GM18868 (cell line): Measurements from ENCODE around the gene PGBD1.

Experiments
- ATAC-seq: cut with Tn5 transposase; IDR thresholded peaks from one replicate; pipeline ENCODE4 v1.9.1; 2021; ENCODE audit warnings: mild to moderate bottlenecking, moderate library complexity; ENCODE audit not compliant: unreplicated experiment

The PGBD1 gene

DNA sequence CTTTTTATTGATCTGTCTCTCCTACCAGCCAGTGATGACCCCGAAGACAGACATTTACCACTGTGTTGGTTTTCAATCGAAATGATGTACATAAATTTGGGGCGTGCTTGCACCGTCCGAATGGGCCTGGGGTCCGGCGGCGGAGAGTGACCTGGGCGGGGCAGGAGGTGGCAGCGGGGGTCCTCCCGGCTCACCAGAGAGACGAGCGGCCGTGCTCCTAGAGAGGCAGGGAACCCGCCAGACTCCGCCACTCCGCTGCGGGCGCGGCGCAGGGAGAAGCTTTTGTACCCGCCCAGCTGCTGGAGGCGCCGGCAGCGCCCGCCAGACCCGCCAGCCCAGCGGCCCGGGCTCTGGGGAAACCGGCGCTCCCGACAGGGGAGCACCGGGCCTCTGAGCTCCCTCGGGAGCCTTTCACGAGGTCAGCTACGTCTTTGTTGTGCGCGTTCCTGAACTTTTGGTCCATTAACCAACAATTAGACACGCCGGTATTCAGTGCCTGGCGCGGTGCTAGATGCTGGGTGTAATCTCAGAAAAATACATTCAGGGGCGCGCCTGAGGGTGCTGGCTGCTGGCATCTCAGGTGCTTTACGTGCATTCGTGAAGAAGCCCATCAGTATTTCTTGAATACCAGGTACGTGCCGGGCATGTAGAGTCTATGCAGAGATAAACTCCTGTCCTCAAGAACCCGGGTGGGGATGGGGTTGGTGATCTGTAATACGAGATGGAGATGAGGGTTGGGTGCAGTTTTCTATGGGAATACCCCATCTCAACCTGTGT is at the start of gene PGBD1:
Gene PGBD1 (plus strand): TSS at position 285 of the 777 bp plus-strand sequence. CDS start 2,242 bp downstream, outside the sequence.
- peak; percentile 80 for ATAC-seq

- ATAC-seq: no peak
Observed at GRCh38 chr6:28232785-28233184, 48.6 kb upstream of the PGBD1 start.

DNA sequence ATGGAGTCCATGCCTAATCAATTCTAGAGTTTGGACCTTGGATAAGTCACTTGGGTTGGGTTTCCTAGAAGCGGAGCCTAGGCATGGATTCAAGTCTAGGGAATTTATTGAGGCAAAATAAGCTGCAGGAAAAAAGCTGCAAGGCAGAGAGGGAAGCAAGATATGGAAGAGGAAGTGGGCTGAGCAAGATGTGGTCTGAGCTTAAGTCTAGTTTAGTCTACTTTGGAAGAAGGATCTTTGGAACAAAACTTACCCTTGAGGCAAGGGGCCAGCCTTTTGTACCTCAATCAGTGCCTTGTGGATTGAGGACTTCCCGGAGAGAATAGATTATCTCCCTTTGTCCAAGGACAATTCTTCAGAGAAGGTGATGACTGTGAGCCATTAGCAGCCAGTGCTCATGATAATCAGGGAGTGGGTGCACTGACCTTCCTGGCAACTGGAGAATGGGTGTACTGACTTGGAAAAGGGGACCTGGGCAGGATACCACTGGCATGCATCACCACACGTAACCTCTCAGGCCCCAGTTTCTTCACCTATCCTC is 45.4 kb upstream of the PGBD1 start:
- ATAC-seq: no peak

- no peak for ATAC-seq
Observed at GRCh38 chr6:28239636-28240035, 41.7 kb upstream of the PGBD1 start.

DNA sequence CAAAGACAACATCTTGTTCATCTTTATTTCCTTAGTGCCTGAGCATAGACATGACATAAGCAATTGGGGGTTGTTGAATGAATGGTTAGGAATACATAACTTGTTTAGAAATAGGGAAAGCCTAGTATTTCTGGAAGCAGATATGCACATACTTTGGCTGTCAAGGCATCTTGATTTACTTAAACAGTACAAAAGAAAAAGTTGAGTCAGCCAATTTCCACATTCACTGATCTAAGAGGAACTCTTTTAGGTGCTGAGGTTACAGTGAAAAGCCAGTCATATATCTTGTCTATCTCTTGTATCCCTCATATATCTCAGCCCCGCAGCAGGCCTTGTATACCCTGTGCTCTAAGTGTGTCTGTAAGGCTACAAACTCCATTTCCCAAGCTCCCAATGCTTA is 40.9 kb upstream of the PGBD1 start:
- ATAC-seq: no peak

DNA sequence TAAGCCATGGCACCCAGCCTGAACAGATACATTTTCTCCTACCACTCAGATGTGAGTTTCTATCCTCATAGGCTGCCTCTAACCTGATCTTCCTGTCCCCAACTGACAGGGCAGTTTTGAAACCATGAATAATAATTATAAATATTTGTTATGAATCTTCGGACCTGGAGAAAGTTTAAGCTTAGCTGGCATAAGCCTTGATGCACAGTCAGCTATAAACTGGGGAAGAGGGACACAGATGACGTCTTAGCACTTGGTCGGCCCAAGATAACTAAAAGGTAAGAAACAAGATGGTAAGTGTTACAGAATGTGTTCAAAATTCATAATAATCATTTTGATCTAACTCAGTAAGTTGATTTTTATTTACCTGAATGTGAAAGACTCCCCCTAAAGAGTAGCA is 37.4 kb upstream of the PGBD1 start:
- ATAC-seq: no peak

GRCh38 chr6:28245206-28245941 is 36.0 kb upstream of the PGBD1 start:
- ATAC-seq: no peak

DNA sequence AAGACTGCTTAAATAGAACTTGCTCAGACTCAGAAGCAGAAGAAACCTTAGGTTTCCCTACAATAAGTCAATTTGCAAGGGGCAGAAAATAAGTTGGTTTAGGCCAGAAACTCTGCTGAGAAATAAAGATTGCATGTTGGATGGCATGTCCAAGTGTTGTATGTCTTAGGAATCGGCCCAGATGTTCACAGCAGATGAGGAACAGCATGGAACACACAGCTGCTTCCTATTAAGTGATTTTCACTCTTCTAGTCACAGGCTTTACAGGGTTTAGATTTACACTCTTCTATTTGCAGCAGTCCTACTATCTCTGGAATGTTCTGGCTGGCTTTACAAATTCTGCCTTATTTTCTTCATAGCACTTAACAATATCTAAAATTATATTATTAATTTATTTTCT is 32.5 kb upstream of the PGBD1 start:
- no peak for ATAC-seq

GRCh38 chr6:28250747-28251146 is 30.6 kb upstream of the PGBD1 start:
- no peak for ATAC-seq

DNA sequence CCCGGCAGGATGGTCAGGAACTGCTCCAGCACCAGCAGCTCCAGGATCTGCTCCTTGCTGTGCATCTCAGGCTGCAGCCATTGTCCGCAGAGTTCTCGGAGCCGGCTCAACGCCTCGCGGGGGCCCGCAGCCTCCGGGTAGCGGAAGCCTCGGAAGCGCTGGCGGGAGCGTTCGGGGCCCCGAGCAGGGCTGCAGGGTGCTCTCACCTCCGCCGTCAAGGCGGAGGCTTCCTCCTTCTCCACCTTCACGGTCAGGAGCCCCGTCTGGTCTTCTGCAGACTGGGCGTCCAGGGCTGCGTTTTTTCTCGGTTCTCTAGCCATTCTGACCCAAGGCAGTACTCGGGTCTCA is 29.7 kb upstream of the PGBD1 start:
- peak; percentile 45 for ATAC-seq

GRCh38 chr6:28252009-28252975 is 29.1 kb upstream of the PGBD1 start, which contains the start of gene ZKSCAN4:
Gene ZKSCAN4 (minus strand): TSS chr6:28252269. CDS start chr6:28251980, 289 bp downstream.
- peak; percentile 87 for ATAC-seq

GRCh38 chr6:28254121-28254519 is 27.3 kb upstream of the PGBD1 start:
- ATAC-seq: no peak

- no peak for ATAC-seq
Observed at GRCh38 chr6:28257042-28257441, 24.3 kb upstream of the PGBD1 start.

- no peak for ATAC-seq
Observed at GRCh38 chr6:28258877-28259777, 22.2 kb upstream of the PGBD1 start, which contains the start of gene NKAPL. Gene NKAPL (plus strand): TSS chr6:28259297. CDS start chr6:28259372, 75 bp downstream.

DNA sequence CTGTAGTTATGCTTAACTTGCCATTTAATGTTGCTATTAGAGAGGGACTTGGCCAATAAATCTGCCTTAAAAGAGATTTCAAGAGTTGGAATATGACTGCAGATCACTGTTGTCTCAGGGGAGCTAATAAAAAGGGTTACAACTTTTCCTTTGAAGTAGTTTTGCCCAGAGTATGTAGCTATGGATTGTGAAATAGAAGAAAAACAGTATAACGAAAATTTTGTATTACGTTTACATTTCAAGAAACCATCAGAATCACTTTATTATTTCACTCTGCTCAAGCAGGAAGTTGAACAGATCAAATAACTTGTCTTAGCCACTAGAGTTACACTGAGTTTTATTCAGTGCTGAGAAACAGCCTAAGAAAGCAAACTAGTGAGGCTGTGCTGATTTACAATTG is 17.4 kb upstream of the PGBD1 start:
- no peak for ATAC-seq

GRCh38 chr6:28264834-28265401 is 16.5 kb upstream of the PGBD1 start:
- no peak for ATAC-seq

GRCh38 chr6:28266563-28266961 is 14.8 kb upstream of the PGBD1 start:
- ATAC-seq: no peak

GRCh38 chr6:28266962-28267694 is 14.2 kb upstream of the PGBD1 start, which contains the start of gene ZSCAN26:
Gene ZSCAN26 (plus strand): TSS chr6:28267143. CDS start chr6:28271920, 4,777 bp downstream.
- ATAC-seq: peak; percentile 94

GRCh38 chr6:28267695-28268059 is 13.7 kb upstream of the PGBD1 start:
- no peak for ATAC-seq
